Keratinocyte (primary cell): ENCODE measurements around the gene TTC28. TPM values are rescaled to one million over a fixed set of nuclear protein-coding genes. Genes with fewer than 3 reads are reported as not detected.
A peak's percentile ranks its signal among the peaks of the same experiment; 100 is the strongest.

Source experiments
- DNase-seq: peaks from one replicate; pipeline ENCODE4 v3.0.0-alpha.2; 2011; ENCODE audit warnings: low read depth, missing footprints, low spot score
- FAIRE-seq: peaks from 2 replicates; lab custom pipeline; 2011; peaks lifted over from hg19 to GRCh38; lab: Jason Lieb, UNC
- H2AFZ ChIP-seq: 2 replicates; pipeline ENCODE4 v1.6.0; 2012; ENCODE audit warnings: low read length, control low read depth, inconsistent platforms; ENCODE audit not compliant: control insufficient read depth
- H3K27ac ChIP-seq: 2 replicates; pipeline ENCODE4 v1.5.1; 2011; ENCODE audit warnings: low read length; ENCODE audit not compliant: control insufficient read depth, insufficient read depth
- H3K27me3 ChIP-seq: 3 replicates; pipeline ENCODE4 v1.6.0; 2011; ENCODE audit warnings: low read length; ENCODE audit not compliant: control insufficient read depth, insufficient read depth; ENCODE audit errors: extremely low read depth
- H3K36me3 ChIP-seq, 2 experiments: 2 replicates in 1 of 2; 3 replicates in 1 of 2; pipeline ENCODE4 v1.5.1; 2011; ENCODE audit warnings: low read length in 2 of 2, mild to moderate bottlenecking in 1 of 2; ENCODE audit not compliant: control insufficient read depth in 2 of 2, insufficient read depth in 2 of 2; ENCODE audit errors: extremely low read depth in 1 of 2
- H3K4me1 ChIP-seq: 3 replicates; pipeline ENCODE4 v1.5.1; 2011; ENCODE audit warnings: low read length; ENCODE audit not compliant: control insufficient read depth, insufficient read depth; ENCODE audit errors: extremely low read depth
- H3K4me2 ChIP-seq: 3 replicates; pipeline ENCODE4 v1.6.0; 2011; ENCODE audit warnings: low read depth, low read length; ENCODE audit not compliant: control insufficient read depth, insufficient read depth; ENCODE audit errors: extremely low read depth
- H3K4me3 ChIP-seq, 3 experiments: fragments of 200-600 bp in 1 of 3; sonication (generic) in 1 of 3; 2 replicates in 2 of 3; 3 replicates in 1 of 3; pipeline ENCODE4 v1.5.1; 2011 to 2016; ENCODE audit warnings: low read length in 3 of 3, mild to moderate bottlenecking in 3 of 3, control low read depth in 2 of 3, inconsistent platforms in 1 of 3, low read depth in 1 of 3, mixed read lengths in 1 of 3, mixed run types in 1 of 3, moderate library complexity in 1 of 3; ENCODE audit not compliant: control insufficient read depth in 2 of 3, insufficient read depth in 2 of 3; ENCODE audit errors: extremely low read depth in 1 of 3
- H3K79me2 ChIP-seq: 2 replicates; pipeline ENCODE4 v1.6.0; 2012; ENCODE audit warnings: low read length; ENCODE audit not compliant: control insufficient read depth, insufficient read depth
- H3K9ac ChIP-seq: 3 replicates; pipeline ENCODE4 v1.6.0; 2011; ENCODE audit warnings: low read length; ENCODE audit not compliant: control insufficient read depth, insufficient read depth; ENCODE audit errors: extremely low read depth
- H3K9me1 ChIP-seq: 3 replicates; pipeline ENCODE4 v1.6.0; 2011; ENCODE audit warnings: low read length; ENCODE audit not compliant: control insufficient read depth, insufficient read depth; ENCODE audit errors: extremely low read depth
- H3K9me3 ChIP-seq: 2 replicates; pipeline ENCODE4 v1.5.1; 2012; ENCODE audit warnings: low read depth, low read length; ENCODE audit not compliant: control insufficient read depth
- H4K20me1 ChIP-seq: 3 replicates; pipeline ENCODE4 v1.6.0; 2011; ENCODE audit warnings: low read length; ENCODE audit not compliant: control insufficient read depth, insufficient read depth; ENCODE audit errors: extremely low read depth
- EZH2 ChIP-seq: IDR thresholded peaks from one replicate; pipeline ENCODE4 v1.6.1; 2012; ENCODE audit warnings: inconsistent platforms, mild to moderate bottlenecking, low read length, moderate library complexity
- dilution Hi-C: fragments of 300-500 bp; cut with MboI; formaldehyde crosslinking; loops from one replicate; pipeline ENCODE4 v1.7.0; 2020; ENCODE audit warnings: low sequenced_read_pairs; ENCODE audit not compliant: extremely low pct_ligation_motif_present
- polyA plus RNA-seq, 5 experiments: library from polyadenylated mRNA; depleted of rRNA in 3 of 5; stranded (reverse) in 3 of 5; stranded (forward) in 1 of 5; unstranded in 1 of 5; fragments of >200 nt; gene quantifications; 1 replicate in 1 of 5; 2 replicates in 3 of 5; 3 replicates in 1 of 5; pipeline versions ENCODE4 v1.2.1 to v1.2.3, GENCODE V29; 2011 to 2012; ENCODE audit warnings: missing spikeins in 2 of 5, low read depth in 1 of 5, low replicate concordance in 1 of 5
- TF ChIP-seq, protein P1 (sequence below), 3 experiments: IDR thresholded peaks in 1 of 3; conservative IDR thresholded peaks in 1 of 3; optimal IDR thresholded peaks in 1 of 3; 2 replicates in 2 of 3; 3 replicates in 1 of 3; pipeline versions ENCODE3 to v1.5.1; 2011; ENCODE audit warnings: low read length in 3 of 3, mild to moderate bottlenecking in 3 of 3, moderate library complexity in 2 of 3, control low read depth in 1 of 3, inconsistent platforms in 1 of 3; ENCODE audit not compliant: insufficient read depth in 2 of 3; ENCODE audit errors: extremely low read depth in 1 of 3

Gene TTC28
- polyA plus RNA-seq, 1 donor (not counting 4 experiments of a cell fraction or from before 2014, with no cell fraction given): 0.66 TPM

GRCh38 chr22:28710107-28710506 lies 30.5 kb upstream of the TTC28 start:
- TF ChIP-seq EZH2: no peak
- TF ChIP-seq, protein P1, sequence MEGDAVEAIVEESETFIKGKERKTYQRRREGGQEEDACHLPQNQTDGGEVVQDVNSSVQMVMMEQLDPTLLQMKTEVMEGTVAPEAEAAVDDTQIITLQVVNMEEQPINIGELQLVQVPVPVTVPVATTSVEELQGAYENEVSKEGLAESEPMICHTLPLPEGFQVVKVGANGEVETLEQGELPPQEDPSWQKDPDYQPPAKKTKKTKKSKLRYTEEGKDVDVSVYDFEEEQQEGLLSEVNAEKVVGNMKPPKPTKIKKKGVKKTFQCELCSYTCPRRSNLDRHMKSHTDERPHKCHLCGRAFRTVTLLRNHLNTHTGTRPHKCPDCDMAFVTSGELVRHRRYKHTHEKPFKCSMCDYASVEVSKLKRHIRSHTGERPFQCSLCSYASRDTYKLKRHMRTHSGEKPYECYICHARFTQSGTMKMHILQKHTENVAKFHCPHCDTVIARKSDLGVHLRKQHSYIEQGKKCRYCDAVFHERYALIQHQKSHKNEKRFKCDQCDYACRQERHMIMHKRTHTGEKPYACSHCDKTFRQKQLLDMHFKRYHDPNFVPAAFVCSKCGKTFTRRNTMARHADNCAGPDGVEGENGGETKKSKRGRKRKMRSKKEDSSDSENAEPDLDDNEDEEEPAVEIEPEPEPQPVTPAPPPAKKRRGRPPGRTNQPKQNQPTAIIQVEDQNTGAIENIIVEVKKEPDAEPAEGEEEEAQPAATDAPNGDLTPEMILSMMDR (optimal IDR thresholded peaks at IDR 0.05 in 1 of 3, IDR thresholded peaks at IDR 0.05 in 1 of 3, conservative IDR thresholded peaks at IDR 0.05 in 1 of 3; ENCODE audit: extremely low read depth in 1 of 3, insufficient read depth in 2 of 3, low read length in 3 of 3): no peak
- Histone ChIP-seq H3K4me3 (peak overlapping the region in 2 of 3 experiments; percentile 16 to 24), H3K27me3 (no peaks in the 10 kb centered on the region), H3K9me3 (no peaks in the 10 kb centered on the region), H3K4me2 (peak overlapping the region; percentile 61), H3K27ac (peak overlapping the region; percentile 48), H3K9me1 (no peaks in the 10 kb centered on the region), H3K36me3 (peaks cover 3% of the 10 kb centered on the region in 2 experiments), H3K4me1 (peaks cover 29% of the 10 kb centered on the region), H3K9ac (no peak overlapping the region), H3K79me2 (no peaks in the 10 kb centered on the region), H4K20me1 (no peaks in the 10 kb centered on the region), H2AFZ (no peak overlapping the region)
- dilution Hi-C loops: no loop called here
- DNase-seq (no peak), FAIRE-seq (no peak)

GRCh38 chr22:28706845-28707244 lies 27.2 kb upstream of the TTC28 start:
- FAIRE-seq: no peak

More at GRCh38 chr22:28706845-28707244, 27.2 kb upstream of the TTC28 start:
- H3K9me1 ChIP-seq: no peaks in the 10 kb centered on the region
- dilution Hi-C loops: no loop called here
- no peak overlapping the region for H3K9ac ChIP-seq
- TF ChIP-seq, protein P1 (optimal IDR thresholded peaks at IDR 0.05 in 1 of 3, IDR thresholded peaks at IDR 0.05 in 1 of 3, conservative IDR thresholded peaks at IDR 0.05 in 1 of 3; ENCODE audit: extremely low read depth in 1 of 3, insufficient read depth in 2 of 3, low read length in 3 of 3): no peak
- TF ChIP-seq EZH2: no peak
- no peak overlapping the region for H3K27ac ChIP-seq
- H3K27me3 ChIP-seq: no peaks in the 10 kb centered on the region
- H2AFZ ChIP-seq: no peak overlapping the region
- DNase-seq: no peak
- H4K20me1 ChIP-seq: no peaks in the 10 kb centered on the region
- H3K4me1 ChIP-seq: peaks cover 18% of the 10 kb centered on the region
- H3K79me2 ChIP-seq: no peaks in the 10 kb centered on the region
- peaks cover 3% of the 10 kb centered on the region in 2 experiments for H3K36me3 ChIP-seq
- no peaks in the 10 kb centered on the region for H3K9me3 ChIP-seq
- H3K4me3 ChIP-seq: no peak overlapping the region
- H3K4me2 ChIP-seq: no peak overlapping the region
